HG03196 (cell line): ENCODE measurements around the gene PCDHA8.
"Not testable (repeated sequence)": the region's sequence is repeated elsewhere in the genome, so short reads cannot be mapped to it uniquely, and the experiment has no call there.

ENCODE experiments used
- ATAC-seq: cut with Tn5 transposase; IDR thresholded peaks from one replicate; pipeline ENCODE4 v1.9.1; 2021; ENCODE audit not compliant: unreplicated experiment

PCDHA8 gene

GRCh38 chr5:140827704-140828361 is 13.2 kb upstream of the PCDHA8 start, which contains the start of gene PCDHA6:
TSS of gene PCDHA6 (plus strand) at chr5:140827960. CDS start at chr5:140828092, 132 bp downstream.
- ATAC-seq = no peak

GRCh38 chr5:140828362-140828737 is 12.6 kb upstream of the PCDHA8 start:
- ATAC-seq = no peak

- ATAC-seq = not testable (repeated sequence)
Observed at GRCh38 chr5:140829511-140830501, 11.2 kb upstream of the PCDHA8 start.

GRCh38 chr5:140833993-140834392 is 7.0 kb upstream of the PCDHA8 start, which contains the start of gene PCDHA7:
TSS of gene PCDHA7 (plus strand) at chr5:140834269. CDS start at chr5:140834384, 115 bp downstream.
- ATAC-seq = no peak

GRCh38 chr5:140834439-140835008 is 6.5 kb upstream of the PCDHA8 start:
- ATAC-seq = not testable (repeated sequence)

- no peak for ATAC-seq
Observed at GRCh38 chr5:140835622-140836510, 5.1 kb upstream of the PCDHA8 start.

- no peak for ATAC-seq
Observed at GRCh38 chr5:140842798-140843733, 2.1 kb downstream of the PCDHA8 start.

GRCh38 chr5:140848139-140849102 is 7.4 kb downstream of the PCDHA8 start, which contains the start of gene PCDHA9:
TSS of gene PCDHA9 (plus strand) at chr5:140848382. CDS start at chr5:140848496, 114 bp downstream.
- ATAC-seq = not testable (repeated sequence)

- ATAC-seq = not testable (repeated sequence)
Observed at GRCh38 chr5:140849831-140850634, 9.0 kb downstream of the PCDHA8 start.

GRCh38 chr5:140855772-140856674 is 15.0 kb downstream of the PCDHA8 start, which contains the start of gene PCDHA10:
TSS of gene PCDHA10 (plus strand) at chr5:140855897. CDS start at chr5:140856049, 152 bp downstream.
- no peak for ATAC-seq

GRCh38 chr5:140857177-140857986 is 16.4 kb downstream of the PCDHA8 start:
- ATAC-seq = no peak

- no peak for ATAC-seq
Observed at GRCh38 chr5:140857987-140858240, 16.9 kb downstream of the PCDHA8 start.

- ATAC-seq = no peak
Observed at GRCh38 chr5:140862441-140863295, 21.7 kb downstream of the PCDHA8 start.

GRCh38 chr5:140868721-140869554 is 28.0 kb downstream of the PCDHA8 start, which contains the start of gene PCDHA11:
TSS of gene PCDHA11 (plus strand) at chr5:140868957. CDS start at chr5:140869104, 147 bp downstream.
- no peak for ATAC-seq
